Measurements from ENCODE around the gene LPIN3.

The LPIN3 gene

DNA sequence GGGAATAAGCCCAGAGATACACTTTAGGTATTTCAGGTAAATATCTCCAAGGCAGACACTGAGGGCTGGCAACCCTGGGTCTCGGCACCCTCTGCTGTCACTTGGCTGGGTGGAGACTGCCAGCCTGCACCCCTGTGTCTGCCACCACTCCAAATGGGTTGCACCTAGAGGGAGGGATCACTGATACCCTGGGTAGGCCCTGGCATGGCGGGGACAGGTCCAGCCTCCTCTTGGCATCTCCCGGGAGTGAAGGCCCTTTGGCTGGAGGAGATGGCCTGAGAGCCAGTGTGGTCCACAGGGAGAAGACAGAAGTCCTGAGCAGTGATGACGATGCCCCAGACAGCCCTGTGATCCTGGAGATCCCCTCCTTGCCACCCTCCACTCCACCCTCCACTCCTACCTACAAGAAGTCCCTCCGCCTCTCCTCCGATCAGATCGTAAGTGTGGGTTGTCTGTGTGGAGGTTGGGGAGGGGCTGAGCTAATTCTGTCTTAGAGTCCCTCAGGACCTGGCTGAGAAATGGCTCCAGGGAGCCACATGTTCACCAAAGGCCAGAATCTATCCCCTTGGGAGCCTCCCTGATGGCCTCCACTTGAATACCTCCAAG lies 15.1 kb downstream of the LPIN3 start:
- H3K4me3 ChIP-seq (replicated peaks; ENCODE audit: low read depth, low read length): no peak overlapping the region
- DNase-seq (ENCODE audit: extremely low read depth, low read depth): no peak
- TF ChIP-seq, protein P1, sequence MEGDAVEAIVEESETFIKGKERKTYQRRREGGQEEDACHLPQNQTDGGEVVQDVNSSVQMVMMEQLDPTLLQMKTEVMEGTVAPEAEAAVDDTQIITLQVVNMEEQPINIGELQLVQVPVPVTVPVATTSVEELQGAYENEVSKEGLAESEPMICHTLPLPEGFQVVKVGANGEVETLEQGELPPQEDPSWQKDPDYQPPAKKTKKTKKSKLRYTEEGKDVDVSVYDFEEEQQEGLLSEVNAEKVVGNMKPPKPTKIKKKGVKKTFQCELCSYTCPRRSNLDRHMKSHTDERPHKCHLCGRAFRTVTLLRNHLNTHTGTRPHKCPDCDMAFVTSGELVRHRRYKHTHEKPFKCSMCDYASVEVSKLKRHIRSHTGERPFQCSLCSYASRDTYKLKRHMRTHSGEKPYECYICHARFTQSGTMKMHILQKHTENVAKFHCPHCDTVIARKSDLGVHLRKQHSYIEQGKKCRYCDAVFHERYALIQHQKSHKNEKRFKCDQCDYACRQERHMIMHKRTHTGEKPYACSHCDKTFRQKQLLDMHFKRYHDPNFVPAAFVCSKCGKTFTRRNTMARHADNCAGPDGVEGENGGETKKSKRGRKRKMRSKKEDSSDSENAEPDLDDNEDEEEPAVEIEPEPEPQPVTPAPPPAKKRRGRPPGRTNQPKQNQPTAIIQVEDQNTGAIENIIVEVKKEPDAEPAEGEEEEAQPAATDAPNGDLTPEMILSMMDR (IDR thresholded peaks at IDR 0.05; ENCODE audit: low read depth, low read length, missing control alignments): no peak

DNA sequence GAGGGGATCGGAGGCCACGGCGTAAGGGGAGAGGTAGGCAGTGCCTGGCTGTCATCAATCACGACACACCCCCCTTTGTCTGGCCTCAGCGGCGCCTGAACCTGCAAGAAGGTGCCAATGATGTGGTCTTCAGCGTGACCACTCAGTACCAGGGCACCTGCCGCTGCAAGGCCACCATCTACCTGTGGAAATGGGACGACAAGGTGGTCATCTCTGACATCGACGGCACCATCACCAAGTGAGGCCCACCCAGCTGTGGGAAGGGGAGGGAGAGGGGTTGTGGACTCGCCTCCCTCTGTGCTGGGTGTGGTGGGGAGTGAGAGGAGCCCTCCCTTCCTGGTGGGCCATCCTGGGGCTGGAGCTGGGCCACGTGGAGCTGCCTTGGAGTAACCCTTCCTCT lies 16.3 kb downstream of the LPIN3 start:
- DNase-seq (ENCODE audit: extremely low read depth, low read depth): no peak
- TF ChIP-seq, protein P1 (IDR thresholded peaks at IDR 0.05; ENCODE audit: low read depth, low read length, missing control alignments): no peak
- H3K4me3 ChIP-seq (replicated peaks; ENCODE audit: low read depth, low read length): no peak overlapping the region

- TF ChIP-seq, protein P1 (IDR thresholded peaks at IDR 0.05; ENCODE audit: low read depth, low read length, missing control alignments): peak; percentile 7
- no peak for DNase-seq (ENCODE audit: extremely low read depth, low read depth)
- H3K4me3 ChIP-seq (replicated peaks; ENCODE audit: low read depth, low read length): no peak overlapping the region
These were observed 17.0 kb downstream of the LPIN3 start for GRCh38 chr20:41357424-41358163.

DNA sequence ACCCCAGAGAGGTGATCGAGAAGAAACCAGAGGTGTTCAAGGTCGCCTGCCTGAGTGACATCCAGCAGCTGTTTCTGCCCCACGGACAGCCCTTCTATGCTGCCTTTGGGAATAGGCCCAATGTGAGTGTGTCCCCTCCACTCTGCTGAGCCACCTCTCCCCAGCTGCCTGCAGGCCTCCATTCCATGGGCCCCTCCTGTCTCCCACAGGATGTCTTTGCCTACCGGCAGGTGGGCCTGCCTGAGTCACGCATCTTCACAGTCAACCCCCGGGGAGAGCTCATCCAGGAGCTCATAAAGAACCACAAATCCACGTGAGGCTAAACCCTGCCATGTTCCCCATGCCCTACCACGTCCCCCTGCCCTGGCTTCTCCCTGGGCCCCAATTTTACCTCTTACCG lies 17.6 kb downstream of the LPIN3 start:
- no peak for DNase-seq (ENCODE audit: extremely low read depth, low read depth)
- TF ChIP-seq, protein P1 (IDR thresholded peaks at IDR 0.05; ENCODE audit: low read depth, low read length, missing control alignments): no peak
- no peak overlapping the region for H3K4me3 ChIP-seq (replicated peaks; ENCODE audit: low read depth, low read length)

DNA sequence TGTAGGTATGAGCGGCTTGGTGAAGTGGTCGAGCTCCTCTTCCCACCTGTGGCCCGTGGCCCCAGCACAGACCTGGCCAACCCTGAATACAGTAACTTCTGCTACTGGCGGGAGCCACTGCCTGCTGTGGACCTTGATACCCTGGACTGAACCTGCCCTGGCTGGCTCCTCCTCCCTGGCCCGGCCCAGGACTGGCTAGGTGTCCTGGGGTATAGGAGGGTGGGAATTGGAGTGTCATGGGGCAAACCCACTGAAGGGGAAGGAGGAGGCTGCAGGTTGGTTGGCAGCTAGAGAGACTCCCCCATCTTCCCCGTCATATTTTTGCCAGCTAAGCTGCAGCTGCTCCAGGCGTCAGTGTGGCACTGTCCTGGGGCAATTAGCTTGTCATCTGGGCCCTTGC lies 18.1 kb downstream of the LPIN3 start:
- TF ChIP-seq, protein P1 (IDR thresholded peaks at IDR 0.05; ENCODE audit: low read depth, low read length, missing control alignments): no peak
- no peak overlapping the region for H3K4me3 ChIP-seq (replicated peaks; ENCODE audit: low read depth, low read length)
- no peak for DNase-seq (ENCODE audit: extremely low read depth, low read depth)

DNA sequence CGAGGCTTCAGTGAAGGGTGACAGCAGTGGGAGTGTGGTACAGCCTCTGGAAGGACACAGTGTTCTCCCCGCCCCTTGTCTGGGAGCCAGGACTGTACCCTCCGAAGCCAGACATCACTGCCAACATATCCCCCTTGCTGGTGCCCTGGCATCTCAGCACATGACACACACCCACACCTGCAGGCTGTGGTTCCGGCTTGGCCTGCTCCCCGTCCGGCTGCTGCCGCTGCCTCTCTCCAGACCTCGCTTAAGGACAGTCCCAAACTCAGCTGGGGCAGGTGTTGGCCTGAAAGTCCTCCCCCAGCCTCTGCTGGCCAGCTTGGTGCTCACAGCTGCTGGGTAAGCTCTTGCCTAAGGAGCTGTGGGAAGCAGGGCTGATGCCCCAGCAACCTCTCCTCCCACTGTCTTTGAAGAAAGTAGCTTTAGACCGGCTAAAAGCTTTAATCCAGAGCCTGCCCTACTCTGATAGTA lies 19.0 kb downstream of the LPIN3 start:
- H3K4me3 ChIP-seq (replicated peaks; ENCODE audit: low read depth, low read length): no peak overlapping the region
- TF ChIP-seq, protein P1 (IDR thresholded peaks at IDR 0.05; ENCODE audit: low read depth, low read length, missing control alignments): no peak
- DNase-seq (ENCODE audit: extremely low read depth, low read depth): no peak

Measured in HFF-Myc (cell line).